OCI-LY7 (cell line): Measurements from ENCODE around the gene PRRC2B. TPM values are rescaled to one million over a fixed set of nuclear protein-coding genes. Genes with fewer than 3 reads are reported as not detected.

Experiments used
- BruUV-seq: library from RNA; stranded (reverse); fragments of 400-500 nt; replicated peaks from 2 replicates; lab custom pipeline; 2021; lab: Mats Ljungman, UMichigan
- CTCF ChIA-PET: fragments of 300-600 bp; sonication (Branson Sonifier 250); formaldehyde crosslinking; loops from one replicate; lab custom pipeline; 2022; ENCODE audit warnings: antibody characterized with exemption; ENCODE audit not compliant: unreplicated experiment; lab: Charles Lee
- POLR2A ChIA-PET: fragments of 300-600 bp; sonication (Branson Sonifier 250); formaldehyde crosslinking; loops from one replicate; lab custom pipeline; 2022; ENCODE audit warnings: antibody characterized with exemption; lab: Charles Lee
- DNase-seq: peaks from one replicate; pipeline ENCODE4 v3.0.0-alpha.2; 2015; ENCODE audit warnings: low spot score
- H2AFZ ChIP-seq: fragments of 200-600 bp; sonication (generic), shearing (Covaris generic); 2 replicates; pipeline ENCODE4 v1.6.1; 2014; ENCODE audit warnings: mild to moderate bottlenecking, antibody characterized with exemption, low read length, moderate library complexity
- H3K27ac ChIP-seq: fragments of 200-600 bp; sonication (generic); 2 replicates; pipeline ENCODE4 v1.5.1; 2014; ENCODE audit warnings: mixed run types, low read depth, mild to moderate bottlenecking, moderate library complexity, low read length, inconsistent platforms; ENCODE audit not compliant: poor library complexity, severe bottlenecking
- H3K36me3 ChIP-seq: fragments of 200-600 bp; sonication (generic); 2 replicates; pipeline ENCODE4 v1.6.1; 2014; ENCODE audit warnings: mild to moderate bottlenecking, antibody characterized with exemption, low read length, moderate library complexity, mixed read lengths; ENCODE audit not compliant: insufficient read depth
- H3K4me1 ChIP-seq: fragments of 200-600 bp; sonication (generic); 2 replicates; pipeline ENCODE4 v1.5.1; 2014; ENCODE audit warnings: mild to moderate bottlenecking, low read length; ENCODE audit not compliant: insufficient read depth, poor library complexity, severe bottlenecking
- H3K4me2 ChIP-seq: fragments of 200-600 bp; sonication (generic); 2 replicates; pipeline ENCODE4 v1.6.1; 2014; ENCODE audit warnings: mild to moderate bottlenecking, low read length
- H3K4me3 ChIP-seq: fragments of 200-600 bp; sonication (generic); 2 replicates; pipeline ENCODE4 v1.5.1; 2014; ENCODE audit warnings: mild to moderate bottlenecking, low read depth, low read length; ENCODE audit not compliant: poor library complexity, severe bottlenecking
- H3K79me2 ChIP-seq: fragments of 200-600 bp; sonication (generic); 2 replicates; pipeline ENCODE4 v1.6.1; 2016; ENCODE audit warnings: low read depth, mild to moderate bottlenecking, low read length, moderate library complexity, mixed read lengths; ENCODE audit not compliant: insufficient read depth
- H3K9me2 ChIP-seq: fragments of 200-600 bp; sonication (generic); 2 replicates; pipeline ENCODE4 v1.6.1; 2016; ENCODE audit warnings: mild to moderate bottlenecking, low read length, mixed read lengths; ENCODE audit not compliant: insufficient read depth
- H3K9me3 ChIP-seq: fragments of 200-600 bp; sonication (generic); 2 replicates; pipeline ENCODE4 v1.6.1; 2014; ENCODE audit warnings: mild to moderate bottlenecking, mixed run types, low read length, mixed read lengths
- H4K20me1 ChIP-seq: fragments of 200-600 bp; sonication (generic); 2 replicates; pipeline ENCODE4 v1.6.1; 2014; ENCODE audit warnings: mild to moderate bottlenecking, antibody characterized with exemption, low read length, moderate library complexity, mixed read lengths; ENCODE audit not compliant: insufficient read depth
- CTCF ChIP-seq: fragments of 200-600 bp; sonication (generic); conservative IDR thresholded peaks from 2 replicates; pipeline ENCODE4 v1.5.1; 2014; ENCODE audit warnings: mild to moderate bottlenecking, antibody characterized with exemption, low read length, moderate library complexity, mixed read lengths
- EZH2phosphoT487 ChIP-seq: fragments of 200-600 bp; sonication (generic); IDR thresholded peaks from 2 replicates; pipeline ENCODE4 v1.6.1; 2018; ENCODE audit warnings: low read depth, borderline replicate concordance, mild to moderate bottlenecking, mixed run types, antibody characterized with exemption, low read length, moderate library complexity, mixed read lengths
- intact Hi-C: fragments of 100-400 bp; cut with micrococcal nuclease; formaldehyde crosslinking; loops from one replicate; pipeline ENCODE4 v1.10.0; 2022; ENCODE audit not compliant: unreplicated experiment
- total RNA-seq, 2 experiments: library from RNA; depleted of rRNA in 1 of 2; stranded (reverse); fragments of >200 nt in 1 of 2; shearing (Covaris generic) in 1 of 2; gene quantifications; 2 replicates each; pipeline ENCODE4 v1.2.3, GENCODE V29; 2014 to 2022

PRRC2B gene
- total RNA-seq, 2 experiments from 2014 or later, result 84.2 to 210 TPM

- H2AFZ ChIP-seq, result no peak overlapping the region
- no peak for DNase-seq
- no peaks in the 10 kb centered on the region for H3K9me3 ChIP-seq
- H3K4me3 ChIP-seq, result no peak overlapping the region
- H3K4me1 ChIP-seq, result no peaks in the 10 kb centered on the region
- H4K20me1 ChIP-seq, result no peaks in the 10 kb centered on the region
- ChIA-PET CTCF (interaction anchor here (0.6 kb wide), 1 partner anchor 149 kb away, joined by 5 read pairs; no protein-coding TSS in a partner anchor), POLR2A (interaction anchor here (0.6 to 2.2 kb wide), 4 partner anchors 109 to 256 kb away, joined by 3 to 7 read pairs (median 3); no protein-coding TSS in a partner anchor)
- BruUV-seq, result no TSS peak
- no peak overlapping the region for H3K4me2 ChIP-seq
- no peaks in the 10 kb centered on the region for H3K9me2 ChIP-seq
- H3K79me2 ChIP-seq, result no peaks in the 10 kb centered on the region
- intact Hi-C loops, result no loop called here
- H3K36me3 ChIP-seq, result peaks cover 97% of the 10 kb centered on the region
- H3K27ac ChIP-seq, result no peak overlapping the region
- no peak for TF ChIP-seq EZH2phosphoT487
- no peak for TF ChIP-seq CTCF
These were observed 87.8 kb downstream of the PRRC2B start for GRCh38 chr9:131481441-131482342.

GRCh38 chr9:131482343-131483006 is 88.6 kb downstream of the PRRC2B start:
- H3K79me2 ChIP-seq, result no peaks in the 10 kb centered on the region
- intact Hi-C loops, result no loop called here
- H3K4me1 ChIP-seq, result no peaks in the 10 kb centered on the region
- no peak overlapping the region for H3K27ac ChIP-seq
- H3K36me3 ChIP-seq, result peaks cover 97% of the 10 kb centered on the region
- no peak overlapping the region for H3K4me2 ChIP-seq
- no peaks in the 10 kb centered on the region for H3K9me3 ChIP-seq
- no peaks in the 10 kb centered on the region for H4K20me1 ChIP-seq
- no TSS peak for BruUV-seq
- DNase-seq, result no peak
- POLR2A ChIA-PET, result interaction anchor here (0.6 kb wide), 1 partner anchor 255 kb away, joined by 3 read pairs; no protein-coding TSS in a partner anchor
- no peak for TF ChIP-seq EZH2phosphoT487
- TF ChIP-seq CTCF, result no peak
- no peaks in the 10 kb centered on the region for H3K9me2 ChIP-seq
- H2AFZ ChIP-seq, result no peak overlapping the region
- CTCF ChIA-PET, result no interaction called here
- H3K4me3 ChIP-seq, result no peak overlapping the region
